Prostate gland (tissue), 2 donors: Measurements from ENCODE around the gene CFAP107. TPM values are rescaled to one million over a fixed set of nuclear protein-coding genes. Genes with fewer than 3 reads are reported as not detected.

ENCODE experiments used
- DNase-seq: peaks from one replicate; pipeline ENCODE4 v3.0.0-alpha.2; 2019; ENCODE audit warnings: low spot score
- H3K27ac ChIP-seq, 2 donors: fragments of 200-600 bp; sonication (generic); 2 replicates each; pipeline ENCODE4 v1.5.1; 2017 to 2019
- H3K27me3 ChIP-seq: fragments of 200-600 bp; sonication (generic); replicated peaks from 2 replicates; pipeline ENCODE4 v1.5.1; 2019; ENCODE audit not compliant: insufficient read depth
- H3K36me3 ChIP-seq, 2 donors: fragments of 200-600 bp; sonication (generic); 1 replicate in 1 of 2; 2 replicates in 1 of 2; pipeline versions ENCODE4 v1.5.1 to v1.8.1; 2017 to 2019
- H3K4me1 ChIP-seq: fragments of 200-600 bp; sonication (generic); replicated peaks from 2 replicates; pipeline ENCODE4 v1.5.1; 2019
- H3K4me3 ChIP-seq, 2 donors: fragments of 200-600 bp; sonication (generic); 2 replicates each; pipeline ENCODE4 v1.5.1; 2017 to 2019
- H3K9me3 ChIP-seq: fragments of 200-600 bp; sonication (generic); 2 replicates; pipeline ENCODE4 v1.5.1; 2017
- POLR2A ChIP-seq: fragments of 450-650 bp; IDR thresholded peaks from one replicate; pipeline ENCODE4 v1.6.1; 2016; ENCODE audit warnings: antibody characterized with exemption, mild to moderate bottlenecking
- POLR2AphosphoS5 ChIP-seq: sonication (generic); formaldehyde crosslinking; IDR thresholded peaks from one replicate; pipeline ENCODE4 v1.6.1; 2017; ENCODE audit warnings: antibody characterized with exemption
- WGBS: methylation state at CpG from one replicate; pipeline ENCODE4 v1.1.5; 2018; 5-methylcytosine and 5-hydroxymethylcytosine counted together
- intact Hi-C: fragments of 100-400 bp; cut with DNase I; formaldehyde crosslinking; loops from one replicate; pipeline ENCODE4 v1.14.2; 2022
- total RNA-seq, 2 donors: library from RNA; depleted of rRNA; stranded (reverse); fragments of >200 nt; gene quantifications; one replicate each; pipeline ENCODE4 v1.1.0, GENCODE V29; 2016
- TF ChIP-seq, protein P1 (sequence below), 4 experiments: fragments of 200-600 bp in 2 of 4; fragments of 450-650 bp in 2 of 4; sonication (generic) in 2 of 4; IDR thresholded peaks; 1 replicate in 3 of 4; 2 replicates in 1 of 4; pipeline ENCODE4 v1.5.1; 2016 to 2019; ENCODE audit warnings: antibody characterized with exemption in 4 of 4, mild to moderate bottlenecking in 2 of 4, moderate library complexity in 2 of 4

The CFAP107 gene
- total RNA-seq, 2 donors from 2014 or later: 1.1 TPM; not detected in 1

DNA sequence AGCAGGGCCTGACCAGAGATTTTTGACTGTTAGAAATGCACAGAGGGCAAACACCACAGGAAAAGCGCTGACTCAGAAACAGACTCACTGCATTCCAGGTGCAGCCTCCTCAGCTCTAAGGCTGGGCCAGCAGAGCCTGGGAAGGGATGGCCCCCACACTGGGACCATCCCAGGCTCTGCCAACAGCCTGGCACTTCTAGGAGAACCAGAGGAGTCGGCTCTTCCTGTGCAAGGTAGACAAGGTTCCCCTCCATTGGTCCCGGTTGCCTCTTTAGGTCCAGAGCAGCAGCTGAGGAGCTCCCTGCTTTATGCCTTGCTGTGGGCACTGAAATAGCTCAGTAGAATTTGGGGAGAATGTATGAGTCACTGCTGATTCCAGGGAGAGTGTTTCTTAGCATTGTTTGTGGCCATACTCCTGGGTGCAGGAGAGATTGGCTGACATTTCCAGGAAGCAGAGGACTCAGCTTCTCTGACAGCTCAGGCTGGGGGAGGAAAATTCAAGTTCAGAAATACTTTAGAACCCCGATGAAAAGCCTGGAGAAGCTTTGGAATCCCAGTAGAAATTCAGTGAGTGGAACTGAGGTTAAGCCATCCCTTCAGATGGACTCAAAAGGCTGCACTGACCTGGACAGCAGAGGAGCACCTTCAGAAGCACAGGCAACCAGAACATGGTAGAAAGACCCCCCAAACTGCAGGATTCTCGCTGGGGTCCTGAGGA lies 64.8 kb downstream of the CFAP107 start:
- H3K27ac ChIP-seq: no peak overlapping the region
- no peaks in the 10 kb centered on the region for H3K9me3 ChIP-seq
- WGBS: 68% methylated on average over 5 of the region's 5 CpGs
- no peaks in the 10 kb centered on the region for H3K27me3 ChIP-seq
- H3K36me3 ChIP-seq: no peaks in the 10 kb centered on the region
- TF ChIP-seq POLR2A: no peak
- no peak for TF ChIP-seq POLR2AphosphoS5
- TF ChIP-seq, protein P1, sequence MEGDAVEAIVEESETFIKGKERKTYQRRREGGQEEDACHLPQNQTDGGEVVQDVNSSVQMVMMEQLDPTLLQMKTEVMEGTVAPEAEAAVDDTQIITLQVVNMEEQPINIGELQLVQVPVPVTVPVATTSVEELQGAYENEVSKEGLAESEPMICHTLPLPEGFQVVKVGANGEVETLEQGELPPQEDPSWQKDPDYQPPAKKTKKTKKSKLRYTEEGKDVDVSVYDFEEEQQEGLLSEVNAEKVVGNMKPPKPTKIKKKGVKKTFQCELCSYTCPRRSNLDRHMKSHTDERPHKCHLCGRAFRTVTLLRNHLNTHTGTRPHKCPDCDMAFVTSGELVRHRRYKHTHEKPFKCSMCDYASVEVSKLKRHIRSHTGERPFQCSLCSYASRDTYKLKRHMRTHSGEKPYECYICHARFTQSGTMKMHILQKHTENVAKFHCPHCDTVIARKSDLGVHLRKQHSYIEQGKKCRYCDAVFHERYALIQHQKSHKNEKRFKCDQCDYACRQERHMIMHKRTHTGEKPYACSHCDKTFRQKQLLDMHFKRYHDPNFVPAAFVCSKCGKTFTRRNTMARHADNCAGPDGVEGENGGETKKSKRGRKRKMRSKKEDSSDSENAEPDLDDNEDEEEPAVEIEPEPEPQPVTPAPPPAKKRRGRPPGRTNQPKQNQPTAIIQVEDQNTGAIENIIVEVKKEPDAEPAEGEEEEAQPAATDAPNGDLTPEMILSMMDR (IDR thresholded peaks at IDR 0.05): no peak
- H3K4me3 ChIP-seq: no peak overlapping the region
- no peaks in the 10 kb centered on the region for H3K4me1 ChIP-seq
- intact Hi-C loops: no loop called here
- no peak for DNase-seq

DNA sequence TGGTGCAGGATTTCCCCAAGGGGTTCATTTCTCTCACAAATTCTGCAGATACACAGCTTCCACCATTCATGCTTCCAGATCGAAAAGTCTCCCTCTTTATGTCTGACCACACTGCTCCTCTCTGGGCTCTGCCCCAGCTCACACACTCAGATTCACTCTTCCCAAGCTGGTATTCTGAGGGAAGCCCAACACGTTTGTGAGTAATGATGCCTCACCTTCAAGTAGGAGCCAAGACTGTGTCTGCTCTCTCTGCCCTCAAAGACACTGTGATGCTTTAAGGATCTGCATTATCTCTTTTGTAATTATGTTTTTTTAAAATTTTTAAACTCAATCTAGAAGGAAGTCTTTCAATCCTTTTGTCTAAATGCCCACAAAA lies 65.4 kb downstream of the CFAP107 start:
- H3K4me1 ChIP-seq: no peaks in the 10 kb centered on the region
- H3K27me3 ChIP-seq: no peaks in the 10 kb centered on the region
- H3K9me3 ChIP-seq: no peaks in the 10 kb centered on the region
- no peaks in the 10 kb centered on the region for H3K36me3 ChIP-seq
- intact Hi-C loops: no loop called here
- no peak overlapping the region for H3K4me3 ChIP-seq
- H3K27ac ChIP-seq: no peak overlapping the region
- DNase-seq: no peak
- WGBS: 50% methylated on average over 2 of the region's 2 CpGs
- no peak for TF ChIP-seq POLR2AphosphoS5
- no peak for TF ChIP-seq POLR2A
- TF ChIP-seq, protein P1 (IDR thresholded peaks at IDR 0.05): no peak

Other genes starting within 250 kb of the CFAP107 start
- 100 to 1,000 TPM; 171 to 178 TPM for gene DHRS3, start 128.0 kb upstream of the CFAP107 start, total RNA-seq
- gene AADACL4, start 102.1 kb upstream of the CFAP107 start, total RNA-seq: not detected
- not detected for gene AADACL3, start 30.1 kb upstream of the CFAP107 start, total RNA-seq
- not detected for gene PRAMEF12, start 27.5 kb downstream of the CFAP107 start, total RNA-seq
- gene PRAMEF1, start 45.2 kb downstream of the CFAP107 start, total RNA-seq: not detected
- not detected for gene PRAMEF11, start 85.2 kb downstream of the CFAP107 start, total RNA-seq
- gene HNRNPCL1, start 102.5 kb downstream of the CFAP107 start, total RNA-seq: not detected
- gene PRAMEF2, start 110.9 kb downstream of the CFAP107 start, total RNA-seq: not detected
- not detected for gene PRAMEF4, start 140.0 kb downstream of the CFAP107 start, total RNA-seq
- gene PRAMEF10, start 152.1 kb downstream of the CFAP107 start, total RNA-seq: not detected
- not detected for gene PRAMEF7, start 170.4 kb downstream of the CFAP107 start, total RNA-seq
- gene PRAMEF6, start 201.4 kb downstream of the CFAP107 start, total RNA-seq: not detected